K562 (cell line): ENCODE measurements around the gene PKDCC. TPM values are rescaled to one million over a fixed set of nuclear protein-coding genes. Genes with fewer than 3 reads are reported as not detected.

ENCODE experiments used
- ATAC-seq: fragments of 200-7000 bp; cut with Tn5 transposase; 3 replicates; pipeline ENCODE4 v1.9.1; 2020; ENCODE audit warnings: moderate library complexity
- BruUV-seq: library from RNA; stranded (reverse); fragments of 400-500 nt; replicated peaks from 2 replicates; lab custom pipeline; 2021; lab: Mats Ljungman, UMichigan
- CTCF ChIA-PET: fragments of 300-600 bp; formaldehyde crosslinking; extraction: SDS; loops from one replicate; lab custom pipeline; 2021; ENCODE audit warnings: low intra/inter-chr PET ratio; lab: Yijun Ruan, JAX
- POLR2A ChIA-PET: fragments of 300-600, 350-650 bp; sonication (Branson Sonifier 250); formaldehyde crosslinking; extraction: SDS; loops from one replicate; lab custom pipeline; 2021; ENCODE audit warnings: antibody characterized with exemption, inconsistent platforms; lab: Yijun Ruan, JAX
- DNase-seq, 4 experiments: peaks; one replicate each; pipeline versions ENCODE4 v3.0.0 to v3.0.0-alpha.2; 2011 to 2018; ENCODE audit warnings: low spot score in 3 of 4, mixed read lengths in 3 of 4; ENCODE audit errors: extremely low read depth in 1 of 4
- FAIRE-seq: peaks from 2 replicates; lab custom pipeline; 2011; peaks lifted over from hg19 to GRCh38; lab: Jason Lieb, UNC
- H2AFZ ChIP-seq: 2 replicates; pipeline ENCODE4 v1.6.0; 2011; ENCODE audit warnings: low read depth, low read length, control low read depth, inconsistent platforms
- H3K27ac ChIP-seq: fragments of 200-600 bp; 3 replicates; pipeline ENCODE4 v1.8.0; 2011; ENCODE audit warnings: low read depth, mild to moderate bottlenecking, control low read depth, inconsistent platforms, low read length, moderate library complexity, mixed read lengths; ENCODE audit errors: extremely low read depth
- H3K27me3 ChIP-seq, 2 experiments: fragments of 300-600 bp in 1 of 2; 2 replicates in 1 of 2; 3 replicates in 1 of 2; pipeline versions ENCODE4 v1.6.0 to v1.8.0; 2011; ENCODE audit warnings: inconsistent platforms in 2 of 2, low read length in 2 of 2, mild to moderate bottlenecking in 1 of 2, mixed read lengths in 1 of 2, moderate library complexity in 1 of 2; ENCODE audit not compliant: control insufficient read depth in 2 of 2, insufficient read depth in 2 of 2
- H3K36me3 ChIP-seq: fragments of 300-600 bp; 3 replicates; pipeline ENCODE4 v1.8.0; 2011; ENCODE audit warnings: mild to moderate bottlenecking, low read length, inconsistent platforms; ENCODE audit not compliant: control insufficient read depth, insufficient read depth
- H3K4me1 ChIP-seq, 2 experiments: fragments of 200-600 bp in 1 of 2; replicated peaks in 1 of 2; 2 replicates in 1 of 2; 3 replicates in 1 of 2; pipeline versions ENCODE4 v1.5.1 to v1.8.0; 2011; ENCODE audit warnings: inconsistent platforms in 2 of 2, low read length in 2 of 2, mild to moderate bottlenecking in 1 of 2, mixed read lengths in 1 of 2, moderate library complexity in 1 of 2; ENCODE audit not compliant: control insufficient read depth in 2 of 2, insufficient read depth in 2 of 2
- H3K4me2 ChIP-seq: 2 replicates; pipeline ENCODE4 v1.6.1; 2011; ENCODE audit warnings: low read length, control low read depth, inconsistent platforms, mixed read lengths; ENCODE audit not compliant: insufficient read depth
- H3K4me3 ChIP-seq: fragments of 200-600 bp; sonication (generic), shearing (Covaris generic); 2 replicates; pipeline ENCODE4 v1.5.1; 2016; ENCODE audit warnings: control low read depth, inconsistent platforms
- H3K79me2 ChIP-seq: fragments of 200-600 bp; 3 replicates; pipeline ENCODE4 v1.8.0; 2011; ENCODE audit warnings: low read length, inconsistent platforms; ENCODE audit not compliant: control insufficient read depth, insufficient read depth
- H3K9ac ChIP-seq, 2 experiments: 2 replicates each; pipeline versions ENCODE4 v1.6.0 to v1.6.1; 2011; ENCODE audit warnings: low read depth in 2 of 2, low read length in 2 of 2, control low read depth in 1 of 2, inconsistent platforms in 1 of 2, mild to moderate bottlenecking in 1 of 2, mixed read lengths in 1 of 2; ENCODE audit not compliant: insufficient read depth in 1 of 2
- H3K9me1 ChIP-seq: one replicate; pipeline ENCODE4 v1.6.0; 2011; ENCODE audit warnings: inconsistent platforms, mild to moderate bottlenecking, low read length, moderate library complexity; ENCODE audit not compliant: control insufficient read depth, insufficient read depth
- H3K9me3 ChIP-seq: replicated peaks from 2 replicates; pipeline ENCODE4 v1.5.1; 2011; ENCODE audit warnings: low read depth, low read length, inconsistent platforms; ENCODE audit not compliant: control insufficient read depth, insufficient read depth
- H4K20me1 ChIP-seq: replicated peaks from 2 replicates; pipeline ENCODE4 v1.6.1; 2011; ENCODE audit warnings: low read length, inconsistent platforms, mixed read lengths; ENCODE audit not compliant: control insufficient read depth, insufficient read depth
- DPF2 ChIP-seq: fragments of 450-650 bp; IDR thresholded peaks from 2 replicates; pipeline ENCODE4 v1.6.1; 2016
- GATA2 ChIP-seq: sonication (generic); formaldehyde crosslinking; IDR thresholded peaks from 2 replicates; pipeline ENCODE4 v1.4.0; 2020; ENCODE audit warnings: mild to moderate bottlenecking, missing genetic modification reagents
- NFYB ChIP-seq: IDR thresholded peaks from 2 replicates; pipeline ENCODE4 v1.6.1; 2011; ENCODE audit warnings: mild to moderate bottlenecking, moderate library complexity; ENCODE audit not compliant: insufficient read length; ENCODE audit errors: extremely low read depth
- RUNX1 ChIP-seq: sonication (generic); IDR thresholded peaks from 2 replicates; pipeline ENCODE4 v1.6.1; 2016; ENCODE audit warnings: antibody characterized with exemption, low read depth
- XRCC4 ChIP-seq: IDR thresholded peaks from one replicate; pipeline ENCODE4 v1.6.1; 2011; ENCODE audit not compliant: insufficient read depth, insufficient read length; ENCODE audit errors: extremely low read depth
- ZFP1 ChIP-seq: fragments of 450-650 bp; formaldehyde crosslinking; IDR thresholded peaks from 2 replicates; pipeline ENCODE4 v1.4.0; 2020; ENCODE audit warnings: mild to moderate bottlenecking, mixed read lengths
- ZFP30 ChIP-seq: fragments of 250-450 bp; sonication (Bioruptor Pico); IDR thresholded peaks from 2 replicates; pipeline ENCODE4 v1.8.0; 2022; ENCODE audit warnings: moderate library complexity, mild to moderate bottlenecking, inconsistent platforms, borderline replicate concordance
- ZNF395 ChIP-seq: fragments of 200-800 bp; sonication (Bioruptor generic); IDR thresholded peaks from 2 replicates; pipeline ENCODE4 v1.6.1; 2017; ENCODE audit warnings: missing genetic modification characterization, missing compliant biosample characterization
- ZNF551 ChIP-seq: fragments of 250-450 bp; sonication (Bioruptor Pico); IDR thresholded peaks from 2 replicates; pipeline ENCODE4 v1.5.0; 2021; ENCODE audit warnings: mild to moderate bottlenecking, moderate library complexity
- ZZZ3 ChIP-seq: fragments of 450-650 bp; IDR thresholded peaks from 2 replicates; pipeline ENCODE4 v1.6.1; 2016; ENCODE audit warnings: antibody characterized with exemption, mild to moderate bottlenecking, moderate library complexity
- WGBS: fragments of 100-300 bp; shearing (Covaris generic); methylation state at CpG from one replicate; pipeline ENCODE4 v1.1.6; 2016; ENCODE audit warnings: low coverage, mixed read lengths; ENCODE audit not compliant: insufficient coverage; ENCODE audit errors: missing lambda C conversion rate; 5-methylcytosine and 5-hydroxymethylcytosine counted together
- in situ Hi-C: fragments of 300-500 bp; cut with MboI; formaldehyde crosslinking; loops from 4 replicates; pipeline ENCODE4 v1.15.0; 2018; ENCODE audit warnings: inconsistent platforms, mixed read lengths
- intact Hi-C: fragments of 100-400 bp; cut with micrococcal nuclease; formaldehyde crosslinking; loops from 2 replicates; pipeline ENCODE4 v1.14.2; 2022
- polyA plus RNA-seq, 8 experiments: library from polyadenylated mRNA; depleted of rRNA in 4 of 8; stranded (reverse) in 5 of 8; unstranded in 3 of 8; fragments of >200 nt; fragmentation: Nextera tagmentation in 2 of 8; fragmentation: Illumina TruSeq in 1 of 8; extraction: Ambion mirVana in 2 of 8; extraction: Trizol in 1 of 8; gene quantifications; 2 replicates each; pipeline versions ENCODE4 v1.2.1 to v1.2.3, GENCODE V29; 2011 to 2014; ENCODE audit warnings: inconsistent platforms in 1 of 8, missing spikeins in 1 of 8
- total RNA-seq, 7 experiments: library from RNA; depleted of rRNA in 6 of 7; stranded (reverse); fragments of >200 nt in 6 of 7; fragmentation: Illumina TruSeq in 2 of 7; extraction: Trizol in 2 of 7; gene quantifications; 2 replicates each; pipeline versions ENCODE4 v1.2.1 to v1.2.3, GENCODE V29; 2011 to 2021; ENCODE audit warnings: low replicate concordance in 1 of 7

The PKDCC gene
- total and polyA plus RNA-seq, 9 of the 15 experiments (the other 6 are each of a cell fraction or from before 2014, with no cell fraction given): 0.62 to 14.8 (median 1.3) TPM; not detected in 2

GRCh38 chr2:42008241-42008921, 39.4 kb upstream of the PKDCC start:
- Histone ChIP-seq H3K9me1 (no peaks in the 10 kb centered on the region), H3K4me3 (no peak overlapping the region), H3K4me1 (no peaks in the 10 kb centered on the region), H3K27me3 (peaks cover 0 to 9% of the 10 kb centered on the region in 2 experiments; a peak in 2 of 5 replicates), H3K4me2 (no peak overlapping the region), H4K20me1 (no peaks in the 10 kb centered on the region), H3K9me3 (no peaks in the 10 kb centered on the region), H2AFZ (no peak overlapping the region), H3K36me3 (no peaks in the 10 kb centered on the region), H3K9ac (no peak overlapping the region), H3K79me2 (no peaks in the 10 kb centered on the region), H3K27ac (no peak overlapping the region)
- CTCF ChIA-PET: no interaction called here
- TF ChIP-seq DPF2: no peak
- no peak for TF ChIP-seq XRCC4
- no peak for TF ChIP-seq NFYB
- no peak for TF ChIP-seq ZNF551 (CRISPR knock-in tag)
- TF ChIP-seq ZFP30 (CRISPR knock-in tag): no peak
- TF ChIP-seq GATA2 (CRISPR knock-in tag): no peak
- TF ChIP-seq ZZZ3: no peak
- TF ChIP-seq ZNF395: no peak
- no peak for TF ChIP-seq RUNX1
- no peak for TF ChIP-seq ZFP1 (CRISPR knock-in tag)
- 2% methylated on average over 10 of the region's 10 CpGs for WGBS
- ATAC-seq: no peak
- in situ Hi-C loops (no loop called here), intact Hi-C loops (no loop called here)
- FAIRE-seq: no peak
- BruUV-seq: no TSS peak
- POLR2A ChIA-PET: interaction anchor here (0.9 kb wide), 1 partner anchor 135 kb away, joined by 5 read pairs; no protein-coding TSS in a partner anchor
- no peak for DNase-seq
